Heart left ventricle (tissue), 16 donors: ENCODE data around the gene GRIN2C. TPM values are rescaled to one million over a fixed set of nuclear protein-coding genes. Genes with fewer than 3 reads are reported as not detected.
A peak's percentile ranks its signal among the peaks of the same experiment; 100 is the strongest.

ENCODE experiments used
- ATAC-seq, 4 donors: fragments of 200-7000 bp; cut with Tn5 transposase; one replicate each; pipeline ENCODE4 v1.9.1; 2020 to 2022; ENCODE audit warnings: moderate library complexity in 4 of 4, mild to moderate bottlenecking in 3 of 4, moderate number of reproducible peaks in 1 of 4
- DNase-seq, 5 donors: peaks; one replicate each; pipeline ENCODE4 v3.0.0-alpha.2; 2020
- H3K27ac ChIP-seq, 12 donors: fragments of 200-600 bp; sonication (generic) in 4 of 12; one replicate each; pipeline versions ENCODE4 v1.5.0 to v1.8.0; 2016 to 2022; ENCODE audit warnings: mild to moderate bottlenecking in 2 of 12
- H3K27me3 ChIP-seq, 9 donors: fragments of 200-600 bp; sonication (generic) in 2 of 9; one replicate each; pipeline versions ENCODE4 v1.5.1 to v1.8.0; 2016 to 2022; ENCODE audit warnings: mild to moderate bottlenecking in 3 of 9
- H3K36me3 ChIP-seq, 9 donors: fragments of 200-600 bp; sonication (generic) in 2 of 9; one replicate each; pipeline versions ENCODE4 v1.5.0 to v1.8.0; 2018 to 2022; ENCODE audit warnings: mild to moderate bottlenecking in 2 of 9
- H3K4me1 ChIP-seq, 12 donors: fragments of 200-600 bp; sonication (generic) in 4 of 12; one replicate each; pipeline versions ENCODE4 v1.5.0 to v1.8.0; 2016 to 2022; ENCODE audit warnings: mild to moderate bottlenecking in 3 of 12
- H3K4me3 ChIP-seq, 12 donors: fragments of 200-600 bp; sonication (generic) in 4 of 12; one replicate each; pipeline versions ENCODE4 v1.5.0 to v1.8.0; 2017 to 2022; ENCODE audit warnings: mild to moderate bottlenecking in 9 of 12, moderate library complexity in 4 of 12
- H3K9me3 ChIP-seq, 12 donors: fragments of 200-600 bp; sonication (generic) in 4 of 12; one replicate each; pipeline versions ENCODE4 v1.5.0 to v1.8.0; 2016 to 2022; ENCODE audit warnings: mild to moderate bottlenecking in 1 of 12
- POLR2A ChIP-seq, 2 donors: fragments of 450-650 bp; IDR thresholded peaks; one replicate each; pipeline ENCODE4 v1.6.1; 2017; ENCODE audit warnings: antibody characterized with exemption in 2 of 2, mild to moderate bottlenecking in 2 of 2, moderate library complexity in 2 of 2
- WGBS, 4 donors: extraction: QIAGEN DNeasy Blood & Tissue Kit in 2 of 4; methylation state at CpG; one replicate each; pipeline versions ENCODE4 v1.1.5 to v1.1.7; 2013 to 2018; 5-methylcytosine and 5-hydroxymethylcytosine counted together
- intact Hi-C, 10 donors: fragments of 100-400 bp; cut with DNase I; formaldehyde crosslinking; loops; one replicate each; pipeline versions ENCODE4 v1.11.1 to v1.14.2; 2022
- polyA plus RNA-seq, 2 donors: library from polyadenylated mRNA; stranded (reverse); fragments of 200-250 nt; gene quantifications; one replicate each; pipeline ENCODE4 v1.2.3, GENCODE V29; 2013
- total RNA-seq, 9 donors: library from RNA; depleted of rRNA in 2 of 9; stranded (reverse); fragments of >200 nt in 2 of 9; fragmentation: NEBNext Ultra II Directional in 3 of 9; extraction: Animal tissue kit (Norgen Biotek cat#: 25700) in 3 of 9; gene quantifications; one replicate each; pipeline versions ENCODE4 v1.1.0 to v1.2.4, GENCODE V29; 2016 to 2023
- TF ChIP-seq, protein P1 (sequence below), 12 donors: fragments of 200-600 bp; sonication (generic) in 4 of 12; IDR thresholded peaks; one replicate each; pipeline versions ENCODE4 v1.5.0 to v1.8.0; 2018 to 2022; ENCODE audit warnings: antibody characterized with exemption in 12 of 12, mild to moderate bottlenecking in 5 of 12
- donor health status: ischemic (EF 13 %, LVEDD 7.1; RV severe dilation, severe dysfunction).
- donor health status: healthy with polysubstance abuse.
- donor health status: DM: no; HTN: yes; CAD: no.
- donor health status: DM: no; HTN: no; CAD: no.
- donor health status: ischemic (EF 25% LVEDD 6.9; RV normal size, moderate dysfunction).
- donor health status: ischemic (EF 25% LVEDD 5.7; RV mildly dilated, moderate dysfunction).
- donor health status: healthy.
- donor health status: DM: yes; HTN: yes; CAD: no.
- donor health status: ischemic (EF 35%, LVEDD 5.7; RV mildly dilated, moderate dysfunction).
- donor health status: nonischemic (EF 11% LVEDD 7.7; RV severe dilation, severe dysfunction).
- donor health status: DM: yes; HTN: yes; CAD: no.
- donor health status: PGD.
- donor health status: ischemic (EF 29% LVEDD 5.4; RV normal size, mild dysfunction).
- donor health status: nonischemic (EF 23%, LVEDD 6.1; RV moderate dilation, normal function).

Gene GRIN2C
- total and polyA plus RNA-seq, 11 donors, result 0.09 to 3.1 (median 0.40) TPM

DNA sequence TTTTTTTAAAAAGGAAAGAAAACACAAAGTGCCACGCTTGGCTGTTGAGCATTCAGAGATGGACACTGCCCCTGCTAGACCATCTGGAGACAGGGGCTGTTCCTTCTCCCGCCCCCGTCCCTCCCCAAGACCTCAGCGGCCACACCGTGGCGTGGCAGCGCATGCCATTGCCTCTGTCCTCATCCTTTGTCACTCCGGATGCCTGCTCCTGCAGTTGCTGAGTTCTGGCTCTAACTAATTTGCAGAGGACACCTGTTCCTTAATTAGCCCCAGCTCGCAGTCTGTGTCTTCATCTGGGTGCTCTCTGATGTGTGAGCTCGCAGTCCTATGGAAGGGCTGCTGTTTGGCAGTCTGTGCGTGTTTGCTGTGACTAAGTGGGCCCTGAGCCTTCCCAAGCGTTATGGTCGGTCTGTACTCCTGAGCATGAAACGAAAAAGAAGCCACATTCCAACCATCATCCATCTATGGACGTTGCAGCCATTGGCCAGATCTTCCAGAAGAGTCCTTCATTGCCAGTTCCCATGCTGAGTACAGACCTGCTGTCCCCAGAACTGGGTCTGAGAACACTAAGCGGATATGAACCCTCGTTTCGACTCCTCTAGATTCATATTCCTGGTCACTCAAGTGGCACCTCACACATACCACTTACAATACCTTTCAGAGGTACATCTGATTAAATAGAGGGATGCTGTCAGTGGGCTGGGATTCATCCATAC is 42.6 kb downstream of the GRIN2C start:
- Histone ChIP-seq H3K36me3 (peaks cover 0 to 52% (median 12%) of the 10 kb centered on the region in 9 donors), H3K4me1 (peaks cover 0 to 24% (median 13%) of the 10 kb centered on the region in 12 donors), H3K27me3 (no peaks in the 10 kb centered on the region), H3K9me3 (no peaks in the 10 kb centered on the region), H3K27ac (no peak overlapping the region), H3K4me3 (no peak overlapping the region)
- TF ChIP-seq POLR2A (IDR thresholded peaks at IDR 0.05), result no peak
- TF ChIP-seq, protein P1, sequence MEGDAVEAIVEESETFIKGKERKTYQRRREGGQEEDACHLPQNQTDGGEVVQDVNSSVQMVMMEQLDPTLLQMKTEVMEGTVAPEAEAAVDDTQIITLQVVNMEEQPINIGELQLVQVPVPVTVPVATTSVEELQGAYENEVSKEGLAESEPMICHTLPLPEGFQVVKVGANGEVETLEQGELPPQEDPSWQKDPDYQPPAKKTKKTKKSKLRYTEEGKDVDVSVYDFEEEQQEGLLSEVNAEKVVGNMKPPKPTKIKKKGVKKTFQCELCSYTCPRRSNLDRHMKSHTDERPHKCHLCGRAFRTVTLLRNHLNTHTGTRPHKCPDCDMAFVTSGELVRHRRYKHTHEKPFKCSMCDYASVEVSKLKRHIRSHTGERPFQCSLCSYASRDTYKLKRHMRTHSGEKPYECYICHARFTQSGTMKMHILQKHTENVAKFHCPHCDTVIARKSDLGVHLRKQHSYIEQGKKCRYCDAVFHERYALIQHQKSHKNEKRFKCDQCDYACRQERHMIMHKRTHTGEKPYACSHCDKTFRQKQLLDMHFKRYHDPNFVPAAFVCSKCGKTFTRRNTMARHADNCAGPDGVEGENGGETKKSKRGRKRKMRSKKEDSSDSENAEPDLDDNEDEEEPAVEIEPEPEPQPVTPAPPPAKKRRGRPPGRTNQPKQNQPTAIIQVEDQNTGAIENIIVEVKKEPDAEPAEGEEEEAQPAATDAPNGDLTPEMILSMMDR (IDR thresholded peaks at IDR 0.05), result no peak
- intact Hi-C loops, result loop anchor here in 1 of 10 donors (10.0 kb wide), 1 partner anchor 218 kb away; no protein-coding TSS in a partner anchor
- WGBS, 4 donors, result 88 to 91% (median 89%) methylated on average over 18 of the region's 18 CpGs
- DNase-seq (no peak), ATAC-seq (no peak)

DNA sequence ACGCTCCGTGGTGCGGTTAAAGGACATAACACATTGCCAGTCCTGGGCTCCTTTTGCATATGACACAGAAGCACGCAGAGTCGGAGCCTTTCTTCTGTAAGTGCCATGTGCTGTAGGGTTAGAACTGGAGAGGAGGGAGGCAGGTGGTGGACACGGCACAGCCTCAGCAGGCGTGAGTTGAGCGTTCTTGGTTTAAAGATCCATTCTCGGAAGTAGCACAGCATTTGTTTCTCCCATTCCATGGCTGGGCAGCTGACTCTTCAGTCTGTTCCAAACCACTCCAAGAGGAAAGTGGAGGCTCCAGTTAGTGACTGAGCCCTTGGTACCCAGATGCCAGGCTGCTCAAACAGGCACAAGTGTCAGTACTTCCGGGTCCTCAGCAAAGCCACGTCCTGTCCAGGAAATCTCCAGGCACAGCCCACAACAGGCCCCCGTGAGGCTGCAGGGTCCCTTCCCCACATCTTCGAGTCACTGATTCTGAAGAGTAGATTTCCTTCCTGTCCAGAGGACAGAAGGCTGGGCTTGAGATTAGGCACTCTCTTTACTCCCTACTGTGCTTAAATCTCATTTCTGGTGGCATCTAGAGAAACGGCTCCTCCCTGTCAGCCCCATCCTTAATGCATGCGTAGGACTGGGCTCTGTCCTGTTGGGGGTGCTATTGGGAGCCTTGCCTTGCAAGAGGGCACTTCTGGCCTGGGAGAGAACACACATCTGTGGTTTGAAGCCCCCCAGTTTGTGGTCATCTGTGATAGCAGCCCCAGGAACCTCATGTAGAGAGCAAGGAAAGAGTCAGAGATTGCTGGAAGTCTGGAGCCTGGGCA is 43.9 kb downstream of the GRIN2C start:
- no peaks in the 10 kb centered on the region for H3K27me3 ChIP-seq
- TF ChIP-seq, protein P1 (IDR thresholded peaks at IDR 0.05), result peak in 2 of 12 donors; percentile 5 to 8
- TF ChIP-seq POLR2A (IDR thresholded peaks at IDR 0.05), result no peak
- no peak overlapping the region for H3K4me3 ChIP-seq
- intact Hi-C loops, result loop anchor here in 1 of 10 donors (10.0 kb wide), 1 partner anchor 219 kb away; no protein-coding TSS in a partner anchor
- no peak for DNase-seq
- peaks cover 0 to 35% (median 14%) of the 10 kb centered on the region in 12 donors for H3K4me1 ChIP-seq
- no peak for ATAC-seq
- H3K36me3 ChIP-seq, result peaks cover 0 to 46% (median 12%) of the 10 kb centered on the region in 9 donors
- no peaks in the 10 kb centered on the region for H3K9me3 ChIP-seq
- 79 to 84% (median 83%) methylated on average over 15 of the region's 15 CpGs for WGBS, 4 donors
- H3K27ac ChIP-seq, result no peak overlapping the region

DNA sequence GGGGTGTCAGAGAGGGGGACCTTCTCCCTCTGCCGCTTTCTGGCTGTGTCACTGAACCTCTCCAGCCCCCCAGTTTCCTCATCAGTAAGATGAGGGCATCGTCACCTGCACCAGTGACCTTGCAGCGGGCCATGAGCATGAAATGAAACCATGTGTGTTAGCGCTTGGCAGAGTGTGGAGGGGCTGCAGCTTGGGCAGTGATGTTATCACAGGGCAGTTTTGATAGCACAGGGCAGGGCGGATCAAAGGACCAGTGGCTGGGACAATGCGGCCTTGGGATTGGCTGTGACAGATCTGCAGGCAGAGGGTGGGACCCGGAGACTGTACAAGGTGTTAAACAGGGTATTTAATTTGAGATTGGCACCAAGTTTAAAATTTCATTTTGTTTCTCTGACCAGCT is 44.6 kb downstream of the GRIN2C start:
- WGBS, 4 donors, result 88 to 98% (median 91%) methylated on average over 7 of the region's 7 CpGs

More for the DNA sequence above, 44.6 kb downstream of the GRIN2C start:
- ATAC-seq (no peak), DNase-seq (no peak)
- Histone ChIP-seq H3K4me3 (no peak overlapping the region), H3K4me1 (peaks cover 0 to 36% (median 14%) of the 10 kb centered on the region in 12 donors), H3K27ac (no peak overlapping the region), H3K36me3 (peaks cover 0 to 43% (median 10%) of the 10 kb centered on the region in 9 donors), H3K27me3 (no peaks in the 10 kb centered on the region), H3K9me3 (no peaks in the 10 kb centered on the region)
- no peak for TF ChIP-seq POLR2A (IDR thresholded peaks at IDR 0.05)
- TF ChIP-seq, protein P1 (IDR thresholded peaks at IDR 0.05), result no peak
- intact Hi-C loops, result loop anchor here in 1 of 10 donors (10.0 kb wide), 1 partner anchor 220 kb away; no protein-coding TSS in a partner anchor
